ENCODE data around the gene DLEC1. TPM values are rescaled to one million over a fixed set of nuclear protein-coding genes. Genes with fewer than 3 reads are reported as not detected.

Gene DLEC1
- not detected in 2 replicates for total RNA-seq

DNA sequence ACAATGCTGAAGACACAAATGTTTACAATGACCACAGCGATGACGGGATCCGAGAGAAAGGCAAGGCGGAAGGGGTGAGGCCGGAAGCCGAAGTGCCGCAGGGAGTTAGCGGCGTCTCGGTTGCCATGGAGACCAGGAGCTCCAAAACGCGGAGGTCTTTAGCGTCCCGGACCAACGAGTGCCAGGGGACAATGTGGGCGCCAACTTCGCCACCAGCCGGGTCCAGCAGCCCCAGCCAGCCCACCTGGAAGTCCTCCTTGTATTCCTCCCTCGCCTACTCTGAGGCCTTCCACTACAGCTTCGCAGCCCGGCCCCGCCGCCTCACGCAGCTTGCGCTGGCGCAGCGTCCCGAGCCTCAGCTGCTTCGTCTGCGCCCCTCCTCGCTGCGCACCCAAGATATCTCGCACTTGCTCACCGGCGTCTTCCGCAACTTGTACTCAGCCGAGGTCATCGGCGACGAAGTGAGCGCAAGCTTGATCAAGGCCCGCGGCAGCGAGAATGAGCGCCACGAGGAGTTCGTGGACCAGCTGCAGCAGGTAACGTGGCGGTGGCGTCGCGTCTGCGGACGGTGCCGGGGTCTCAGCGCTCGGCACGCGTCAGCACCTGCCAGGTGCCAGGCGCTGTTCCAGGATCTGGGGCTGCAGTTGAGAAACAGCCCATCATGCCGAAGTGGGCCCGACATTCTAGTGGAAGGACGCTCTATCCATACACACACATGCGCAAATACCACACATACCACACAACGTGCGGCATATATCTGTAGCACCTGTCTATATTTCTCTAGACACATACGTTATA is at the start of gene DLEC1:
Gene DLEC1, plus strand, starts transcription at position 108 of the 798 bp plus-strand sequence. Its CDS starts 18 bp downstream, at position 126.
- no peak for DNase-seq (ENCODE audit: low read depth)
- TF ChIP-seq, protein P1, sequence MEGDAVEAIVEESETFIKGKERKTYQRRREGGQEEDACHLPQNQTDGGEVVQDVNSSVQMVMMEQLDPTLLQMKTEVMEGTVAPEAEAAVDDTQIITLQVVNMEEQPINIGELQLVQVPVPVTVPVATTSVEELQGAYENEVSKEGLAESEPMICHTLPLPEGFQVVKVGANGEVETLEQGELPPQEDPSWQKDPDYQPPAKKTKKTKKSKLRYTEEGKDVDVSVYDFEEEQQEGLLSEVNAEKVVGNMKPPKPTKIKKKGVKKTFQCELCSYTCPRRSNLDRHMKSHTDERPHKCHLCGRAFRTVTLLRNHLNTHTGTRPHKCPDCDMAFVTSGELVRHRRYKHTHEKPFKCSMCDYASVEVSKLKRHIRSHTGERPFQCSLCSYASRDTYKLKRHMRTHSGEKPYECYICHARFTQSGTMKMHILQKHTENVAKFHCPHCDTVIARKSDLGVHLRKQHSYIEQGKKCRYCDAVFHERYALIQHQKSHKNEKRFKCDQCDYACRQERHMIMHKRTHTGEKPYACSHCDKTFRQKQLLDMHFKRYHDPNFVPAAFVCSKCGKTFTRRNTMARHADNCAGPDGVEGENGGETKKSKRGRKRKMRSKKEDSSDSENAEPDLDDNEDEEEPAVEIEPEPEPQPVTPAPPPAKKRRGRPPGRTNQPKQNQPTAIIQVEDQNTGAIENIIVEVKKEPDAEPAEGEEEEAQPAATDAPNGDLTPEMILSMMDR (conservative IDR thresholded peaks at IDR 0.05; ENCODE audit: low read depth, low read length): no peak
- H3K4me3 ChIP-seq (ENCODE audit: low read depth, low read length): peak within 1 kb of the TSS; percentile 47

- TF ChIP-seq, protein P1 (conservative IDR thresholded peaks at IDR 0.05; ENCODE audit: low read depth, low read length): no peak
- DNase-seq (ENCODE audit: low read depth): no peak
- H3K4me3 ChIP-seq (ENCODE audit: low read depth, low read length): no peak overlapping the region
Measured at GRCh38 chr3:37989821-37990480, 49.1 kb upstream of the DLEC1 start.

DNA sequence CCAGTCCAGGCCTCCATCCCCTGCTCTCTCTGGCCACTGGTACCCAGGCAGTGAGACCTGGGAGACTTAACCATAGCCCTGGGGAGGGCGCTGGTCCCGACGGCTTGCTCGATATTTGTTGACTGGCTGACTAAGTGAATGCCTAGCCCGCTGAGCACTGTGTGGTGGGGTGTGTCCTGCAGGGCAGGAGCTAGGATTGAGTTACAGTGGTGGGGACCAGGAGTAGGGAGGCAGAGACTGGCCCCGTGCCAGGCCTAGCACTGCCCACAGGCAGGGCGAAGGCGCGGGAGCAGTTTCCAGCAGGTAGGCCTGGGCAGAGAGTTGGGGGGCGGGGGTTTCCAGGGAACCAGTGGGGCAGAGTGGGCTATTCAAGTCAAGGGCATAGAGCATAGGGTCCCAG is 48.5 kb upstream of the DLEC1 start, which contains the start of gene VILL:
Gene VILL, plus strand, starts transcription at position 260 of the 400 bp plus-strand sequence. CDS start 2,887 bp downstream, outside the sequence.
- DNase-seq (ENCODE audit: low read depth): no peak
- TF ChIP-seq, protein P1 (conservative IDR thresholded peaks at IDR 0.05; ENCODE audit: low read depth, low read length): no peak
- H3K4me3 ChIP-seq (ENCODE audit: low read depth, low read length): no peak within 1 kb of the TSS

GRCh38 chr3:37991109-37991508 is 47.9 kb upstream of the DLEC1 start:
- TF ChIP-seq, protein P1 (conservative IDR thresholded peaks at IDR 0.05; ENCODE audit: low read depth, low read length): no peak
- H3K4me3 ChIP-seq (ENCODE audit: low read depth, low read length): no peak overlapping the region
- DNase-seq (ENCODE audit: low read depth): no peak

DNA sequence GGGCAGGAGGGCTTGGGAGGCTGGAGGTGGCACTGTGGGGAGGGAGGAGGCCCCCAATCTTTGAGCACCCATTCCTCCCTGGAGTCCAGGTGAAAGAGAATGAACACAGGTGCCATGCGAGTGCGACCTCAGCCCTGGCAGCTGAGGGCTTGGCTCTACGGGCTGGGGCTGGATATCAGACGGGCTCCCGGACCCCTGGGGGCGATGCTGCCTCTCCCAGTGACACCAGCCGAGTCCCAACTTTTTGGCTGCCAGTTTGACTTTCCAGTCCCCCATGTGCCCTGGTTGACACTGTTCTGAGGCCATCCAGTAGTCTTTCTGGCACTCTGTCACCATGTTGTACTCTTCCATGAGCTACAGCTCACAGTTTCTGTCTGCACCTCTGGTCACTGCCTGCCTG is 47.2 kb upstream of the DLEC1 start:
- TF ChIP-seq, protein P1 (conservative IDR thresholded peaks at IDR 0.05; ENCODE audit: low read depth, low read length): no peak
- no peak for DNase-seq (ENCODE audit: low read depth)
- H3K4me3 ChIP-seq (ENCODE audit: low read depth, low read length): no peak overlapping the region

- TF ChIP-seq, protein P1 (conservative IDR thresholded peaks at IDR 0.05; ENCODE audit: low read depth, low read length): no peak
- DNase-seq (ENCODE audit: low read depth): no peak
- no peak overlapping the region for H3K4me3 ChIP-seq (ENCODE audit: low read depth, low read length)
Measured at GRCh38 chr3:37992271-37993066, 46.5 kb upstream of the DLEC1 start.
